GM19099 (cell line): ENCODE data around the gene DZIP1L.

ENCODE experiments used
- POLR2A ChIP-seq: IDR thresholded peaks from 3 replicates; pipeline ENCODE4 v1.6.1; 2011; ENCODE audit warnings: low read depth; ENCODE audit not compliant: insufficient read length; ENCODE audit errors: extremely low read depth

The DZIP1L gene

GRCh38 chr3:138082992-138083386 lies 32.4 kb downstream of the DZIP1L start:
- no peak for TF ChIP-seq POLR2A

- TF ChIP-seq POLR2A, result no peak
Observed at GRCh38 chr3:138082085-138082991, 33.1 kb downstream of the DZIP1L start.

- no peak for TF ChIP-seq POLR2A
Observed at GRCh38 chr3:138081371-138082084, 33.9 kb downstream of the DZIP1L start.

GRCh38 chr3:138079901-138080300 lies 35.5 kb downstream of the DZIP1L start:
- TF ChIP-seq POLR2A, result no peak

- TF ChIP-seq POLR2A, result no peak
Observed at GRCh38 chr3:138078901-138079344, 36.5 kb downstream of the DZIP1L start.

- no peak for TF ChIP-seq POLR2A
Observed at GRCh38 chr3:138078096-138078495, 37.3 kb downstream of the DZIP1L start.

GRCh38 chr3:138072796-138073195 lies 42.6 kb downstream of the DZIP1L start:
- no peak for TF ChIP-seq POLR2A

GRCh38 chr3:138070006-138070405 lies 45.4 kb downstream of the DZIP1L start:
- TF ChIP-seq POLR2A, result no peak

- no peak for TF ChIP-seq POLR2A
Observed at GRCh38 chr3:138068579-138069174, 46.7 kb downstream of the DZIP1L start.

- TF ChIP-seq POLR2A, result no peak
Observed at GRCh38 chr3:138068046-138068445, 47.4 kb downstream of the DZIP1L start.

- no peak for TF ChIP-seq POLR2A
Observed at GRCh38 chr3:138066972-138067371, 48.4 kb downstream of the DZIP1L start.

- TF ChIP-seq POLR2A, result no peak
Observed at GRCh38 chr3:138066383-138066782, 49.0 kb downstream of the DZIP1L start.

- no peak for TF ChIP-seq POLR2A
Observed at GRCh38 chr3:138065949-138066348, 49.5 kb downstream of the DZIP1L start.

- TF ChIP-seq POLR2A, result no peak
Observed at GRCh38 chr3:138063416-138063815, 52.0 kb downstream of the DZIP1L start.

- TF ChIP-seq POLR2A, result no peak
Observed at GRCh38 chr3:138062626-138063025, 52.8 kb downstream of the DZIP1L start.

- TF ChIP-seq POLR2A, result no peak
Observed at GRCh38 chr3:138062037-138062436, 53.4 kb downstream of the DZIP1L start.

GRCh38 chr3:138060792-138061191 lies 54.6 kb downstream of the DZIP1L start:
- no peak for TF ChIP-seq POLR2A
